Measurements from ENCODE around the gene PIGH.
"Not testable (repeated sequence)": the region's sequence is repeated elsewhere in the genome, so short reads cannot be mapped to it uniquely, and the experiment has no call there.

The PIGH gene

GRCh38 chr14:67609642-67610310 is 9.7 kb upstream of the PIGH start:
- no peak for DNase-seq (ENCODE audit: low spot score)

GRCh38 chr14:67607646-67608045 is 7.6 kb upstream of the PIGH start:
- no peak for DNase-seq (ENCODE audit: low spot score)

- no peak for DNase-seq (ENCODE audit: low spot score)
These were observed 3.0 kb upstream of the PIGH start for GRCh38 chr14:67602995-67603545.

GRCh38 chr14:67602076-67602475 is 2.0 kb upstream of the PIGH start:
- no peak for DNase-seq (ENCODE audit: low spot score)

GRCh38 chr14:67600562-67600974 is 500 bp upstream of the PIGH start:
- not testable (repeated sequence) for DNase-seq (ENCODE audit: low spot score)

- DNase-seq (ENCODE audit: low spot score) = no peak
These were observed 4.7 kb downstream of the PIGH start for GRCh38 chr14:67595392-67595791.

GRCh38 chr14:67593650-67594049 is 6.4 kb downstream of the PIGH start:
- DNase-seq (ENCODE audit: low spot score) = not testable (repeated sequence)

GRCh38 chr14:67589204-67589770 is 10.8 kb downstream of the PIGH start:
- no peak for DNase-seq (ENCODE audit: low spot score)

GRCh38 chr14:67586369-67586768 is 13.7 kb downstream of the PIGH start:
- DNase-seq (ENCODE audit: low spot score) = no peak

GRCh38 chr14:67584978-67585377 is 15.1 kb downstream of the PIGH start:
- no peak for DNase-seq (ENCODE audit: low spot score)

- DNase-seq (ENCODE audit: low spot score) = peak; percentile 47
These were observed 16.1 kb downstream of the PIGH start for GRCh38 chr14:67583711-67584644.

GRCh38 chr14:67582061-67582460 is 18.0 kb downstream of the PIGH start:
- DNase-seq (ENCODE audit: low spot score) = no peak

GRCh38 chr14:67581643-67582042 is 18.4 kb downstream of the PIGH start:
- DNase-seq (ENCODE audit: low spot score) = no peak

- DNase-seq (ENCODE audit: low spot score) = peak; percentile 51
These were observed 19.5 kb downstream of the PIGH start for GRCh38 chr14:67580336-67581171.

GRCh38 chr14:67579636-67580035 is 20.4 kb downstream of the PIGH start:
- no peak for DNase-seq (ENCODE audit: low spot score)

GRCh38 chr14:67579040-67579439 is 21.0 kb downstream of the PIGH start:
- no peak for DNase-seq (ENCODE audit: low spot score)

- DNase-seq (ENCODE audit: low spot score) = no peak
These were observed 21.9 kb downstream of the PIGH start for GRCh38 chr14:67577909-67578749.

GRCh38 chr14:67577181-67577808 is 22.8 kb downstream of the PIGH start:
- DNase-seq (ENCODE audit: low spot score) = no peak

GRCh38 chr14:67576216-67576955 is 23.7 kb downstream of the PIGH start:
- DNase-seq (ENCODE audit: low spot score) = no peak

GRCh38 chr14:67575684-67576083 is 24.4 kb downstream of the PIGH start:
- DNase-seq (ENCODE audit: low spot score) = no peak
